ENCODE data around the gene TUBG2. TPM values are rescaled to one million over a fixed set of nuclear protein-coding genes. Genes with fewer than 3 reads are reported as not detected.

Gene TUBG2
- total RNA-seq, 2 experiments from 2014 or later: 9.0 to 9.7 TPM

- Histone ChIP-seq H3K36me3 (ENCODE audit: insufficient read depth, low read length) (peaks cover 87% of the 10 kb centered on the region), H3K27ac (ENCODE audit: low read depth in 1 of 2, low read length in 2 of 2) (no peak overlapping the region), H3K4me3 (ENCODE audit: low read length) (no peak overlapping the region), H3K27me3 (ENCODE audit: control insufficient read depth in 1 of 2, insufficient read depth in 2 of 2, low read length in 2 of 2) (no peaks in the 10 kb centered on the region), H3K4me1 (ENCODE audit: insufficient read depth, low read length) (peaks cover 54% of the 10 kb centered on the region), H3K9me3 (ENCODE audit: control insufficient read depth in 1 of 2, insufficient read depth in 1 of 2, low read length in 2 of 2) (no peaks in the 10 kb centered on the region)
- Mint-ChIP-seq H3K27ac (no peak overlapping the region), H3K4me3 (no peak overlapping the region), H3K36me3 (ENCODE audit: low read depth) (peaks cover 95% of the 10 kb centered on the region), H3K4me1 (ENCODE audit: low read depth) (peaks cover 36% of the 10 kb centered on the region), H3K27me3 (no peaks in the 10 kb centered on the region), H3K9me3 (no peaks in the 10 kb centered on the region)
- ChIA-PET POLR2A (interaction anchor here (0.7 kb wide), 1 partner anchor 794 kb away, joined by 3 read pairs; no protein-coding TSS in a partner anchor), CTCF (no interaction called here)
- intact Hi-C loops (cut with DNase I, micrococcal nuclease): no loop called here
- TF ChIP-seq, protein P1, sequence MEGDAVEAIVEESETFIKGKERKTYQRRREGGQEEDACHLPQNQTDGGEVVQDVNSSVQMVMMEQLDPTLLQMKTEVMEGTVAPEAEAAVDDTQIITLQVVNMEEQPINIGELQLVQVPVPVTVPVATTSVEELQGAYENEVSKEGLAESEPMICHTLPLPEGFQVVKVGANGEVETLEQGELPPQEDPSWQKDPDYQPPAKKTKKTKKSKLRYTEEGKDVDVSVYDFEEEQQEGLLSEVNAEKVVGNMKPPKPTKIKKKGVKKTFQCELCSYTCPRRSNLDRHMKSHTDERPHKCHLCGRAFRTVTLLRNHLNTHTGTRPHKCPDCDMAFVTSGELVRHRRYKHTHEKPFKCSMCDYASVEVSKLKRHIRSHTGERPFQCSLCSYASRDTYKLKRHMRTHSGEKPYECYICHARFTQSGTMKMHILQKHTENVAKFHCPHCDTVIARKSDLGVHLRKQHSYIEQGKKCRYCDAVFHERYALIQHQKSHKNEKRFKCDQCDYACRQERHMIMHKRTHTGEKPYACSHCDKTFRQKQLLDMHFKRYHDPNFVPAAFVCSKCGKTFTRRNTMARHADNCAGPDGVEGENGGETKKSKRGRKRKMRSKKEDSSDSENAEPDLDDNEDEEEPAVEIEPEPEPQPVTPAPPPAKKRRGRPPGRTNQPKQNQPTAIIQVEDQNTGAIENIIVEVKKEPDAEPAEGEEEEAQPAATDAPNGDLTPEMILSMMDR (IDR thresholded peaks at IDR 0.05): no peak
- no peak for ATAC-seq (ENCODE audit: poor library complexity)
- DNase-seq: no peak
These were observed 45.4 kb downstream of the TUBG2 start for GRCh38 chr17:42704490-42704836.

GRCh38 chr17:42704837-42705494 is 45.9 kb downstream of the TUBG2 start:
- Histone ChIP-seq H3K36me3 (ENCODE audit: insufficient read depth, low read length) (peaks cover 92% of the 10 kb centered on the region), H3K9me3 (ENCODE audit: control insufficient read depth in 1 of 2, insufficient read depth in 1 of 2, low read length in 2 of 2) (no peaks in the 10 kb centered on the region), H3K4me3 (ENCODE audit: low read length) (no peak overlapping the region), H3K27me3 (ENCODE audit: control insufficient read depth in 1 of 2, insufficient read depth in 2 of 2, low read length in 2 of 2) (no peaks in the 10 kb centered on the region), H3K4me1 (ENCODE audit: insufficient read depth, low read length) (peaks cover 59% of the 10 kb centered on the region), H3K27ac (ENCODE audit: low read depth in 1 of 2, low read length in 2 of 2) (no peak overlapping the region)
- no peak for DNase-seq
- Mint-ChIP-seq H3K27me3 (no peaks in the 10 kb centered on the region), H3K4me1 (ENCODE audit: low read depth) (peaks cover 36% of the 10 kb centered on the region), H3K9me3 (no peaks in the 10 kb centered on the region), H3K4me3 (no peak overlapping the region), H3K27ac (no peak overlapping the region), H3K36me3 (ENCODE audit: low read depth) (peaks cover 96% of the 10 kb centered on the region)
- ATAC-seq (ENCODE audit: poor library complexity): no peak
- intact Hi-C loops (cut with DNase I, micrococcal nuclease): no loop called here
- ChIA-PET POLR2A (interaction anchor here (0.7 kb wide), 1 partner anchor 795 kb away, joined by 3 read pairs; no protein-coding TSS in a partner anchor), CTCF (no interaction called here)
- TF ChIP-seq, protein P1 (IDR thresholded peaks at IDR 0.05): no peak

DNA sequence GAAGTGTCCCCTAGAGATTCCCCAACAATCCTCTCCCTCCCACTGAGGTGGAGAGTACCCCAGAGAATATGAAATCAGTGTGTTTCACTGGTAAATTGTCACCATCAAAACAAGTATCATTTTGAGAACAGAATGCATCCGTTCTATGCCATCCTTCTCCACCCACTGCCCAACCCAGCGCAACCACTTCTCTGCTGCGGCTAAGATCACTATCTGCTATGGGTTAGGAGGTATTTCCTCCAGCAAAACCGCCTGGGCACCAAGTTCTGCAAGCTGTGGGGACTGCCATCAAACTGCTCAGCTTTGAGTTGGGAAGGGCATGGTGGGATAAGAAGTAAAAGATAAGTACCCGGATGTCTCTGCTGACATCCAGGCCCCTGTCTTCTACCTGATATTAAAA is 47.6 kb downstream of the TUBG2 start:
- H3K4me3 ChIP-seq (ENCODE audit: low read length): no peak overlapping the region
- H3K27me3 ChIP-seq (ENCODE audit: control insufficient read depth in 1 of 2, insufficient read depth in 2 of 2, low read length in 2 of 2): no peaks in the 10 kb centered on the region
- H3K27ac ChIP-seq (ENCODE audit: low read depth in 1 of 2, low read length in 2 of 2): no peak overlapping the region
- H3K4me1 ChIP-seq (ENCODE audit: insufficient read depth, low read length): peaks cover 60% of the 10 kb centered on the region
- peak; percentile 90 for ATAC-seq (ENCODE audit: poor library complexity)
- Mint-ChIP-seq H3K4me1 (ENCODE audit: low read depth) (peaks cover 36% of the 10 kb centered on the region), H3K4me3 (peak overlapping the region; percentile 56), H3K27ac (peak overlapping the region; percentile 23), H3K27me3 (no peaks in the 10 kb centered on the region), H3K9me3 (no peaks in the 10 kb centered on the region), H3K36me3 (ENCODE audit: low read depth) (peaks cover 95% of the 10 kb centered on the region)
- CTCF ChIA-PET: interaction anchor here (0.9 to 1.2 kb wide), 2 partner anchors 57 to 128 kb away, joined by 3 to 4 read pairs; no protein-coding TSS in a partner anchor
- TF ChIP-seq, protein P1 (IDR thresholded peaks at IDR 0.05): no peak
- intact Hi-C loops (cut with DNase I, micrococcal nuclease): no loop called here
- H3K9me3 ChIP-seq (ENCODE audit: control insufficient read depth in 1 of 2, insufficient read depth in 1 of 2, low read length in 2 of 2): no peaks in the 10 kb centered on the region
- H3K36me3 ChIP-seq (ENCODE audit: insufficient read depth, low read length): peaks cover 92% of the 10 kb centered on the region
- DNase-seq: peak in 13 of 14 experiments; percentile 24 to 79 (median 40)
- POLR2A ChIA-PET: interaction anchor here (0.7 to 1.1 kb wide), 5 partner anchors 27 to 789 kb away, joined by 3 to 6 read pairs (median 3); partner anchors contain the start of genes EZH1, RETREG3 and TUBG1
